RWPE1 (cell line): ENCODE data around the gene SLC28A3.

Experiments
- CTCF ChIA-PET: fragments of 350-600 bp; sonication (Branson Sonifier 250); formaldehyde crosslinking; extraction: SDS; loops from one replicate; lab custom pipeline; 2021; lab: Yijun Ruan, JAX
- POLR2A ChIA-PET: fragments of 400-600 bp; formaldehyde crosslinking; extraction: SDS; loops from one replicate; lab custom pipeline; 2020; ENCODE audit warnings: antibody characterized with exemption; ENCODE audit not compliant: low non-redundant PET; lab: Yijun Ruan, JAX
- DNase-seq: peaks from one replicate; pipeline ENCODE4 v3.0.0; 2012; ENCODE audit warnings: low spot score
- H3K27ac ChIP-seq: fragments of 450-650 bp; 2 replicates; pipeline ENCODE4 v1.5.1; 2017
- CTCF ChIP-seq: fragments of 450-650 bp; conservative IDR thresholded peaks from 2 replicates; pipeline ENCODE4 v1.5.1; 2017; ENCODE audit warnings: low read depth, mild to moderate bottlenecking

The SLC28A3 gene

DNA sequence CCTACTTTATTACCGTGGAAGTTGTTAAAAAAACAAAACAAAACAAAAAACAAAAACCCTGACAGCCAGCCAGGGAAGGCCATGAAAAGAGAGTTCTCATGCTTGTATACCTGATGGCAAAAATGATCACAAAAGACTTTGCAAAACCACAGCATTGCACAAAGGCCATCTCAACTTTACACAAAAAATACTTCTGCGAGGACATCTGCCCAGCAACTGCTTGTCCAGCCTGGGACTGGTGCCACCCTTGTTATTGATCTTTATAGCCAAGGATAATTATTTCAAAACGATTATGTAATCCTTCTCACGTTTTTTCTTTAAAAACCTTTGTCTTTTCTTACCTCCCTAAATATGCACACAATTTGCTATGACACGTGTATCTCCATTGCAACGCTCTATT, 42.2 kb upstream of the SLC28A3 start:
- no peak for TF ChIP-seq CTCF
- CTCF ChIA-PET: no interaction called here

DNA sequence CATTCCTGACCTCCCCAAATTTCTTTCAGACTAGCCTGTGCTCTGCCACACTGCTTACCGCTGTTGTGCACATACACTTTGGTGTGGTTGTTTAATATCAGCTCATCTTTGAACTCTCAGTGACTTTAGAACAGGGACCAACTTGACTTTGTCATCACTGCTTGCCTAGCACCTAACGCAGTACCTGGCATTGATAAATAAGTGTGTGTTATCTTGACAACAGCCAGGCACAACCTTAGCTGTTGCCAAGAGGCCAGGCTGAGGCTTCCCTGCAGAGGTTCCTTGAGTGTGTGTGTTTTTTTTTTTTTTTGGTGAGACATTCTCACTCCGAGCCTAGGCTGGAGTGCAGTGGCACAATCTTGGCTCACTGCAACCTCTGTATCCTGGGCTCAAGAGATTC, 41.0 kb upstream of the SLC28A3 start:
- no peak overlapping the region for H3K27ac ChIP-seq
- TF ChIP-seq CTCF: no peak
- CTCF ChIA-PET: interaction anchor here (0.6 kb wide), 1 partner anchor 1520 kb away, joined by 3 read pairs; no protein-coding TSS in a partner anchor
- DNase-seq: no peak
- POLR2A ChIA-PET: no interaction called here

More for the DNA sequence above, 42.2 kb upstream of the SLC28A3 start:
- POLR2A ChIA-PET: no interaction called here
- no peak overlapping the region for H3K27ac ChIP-seq
- DNase-seq: no peak

DNA sequence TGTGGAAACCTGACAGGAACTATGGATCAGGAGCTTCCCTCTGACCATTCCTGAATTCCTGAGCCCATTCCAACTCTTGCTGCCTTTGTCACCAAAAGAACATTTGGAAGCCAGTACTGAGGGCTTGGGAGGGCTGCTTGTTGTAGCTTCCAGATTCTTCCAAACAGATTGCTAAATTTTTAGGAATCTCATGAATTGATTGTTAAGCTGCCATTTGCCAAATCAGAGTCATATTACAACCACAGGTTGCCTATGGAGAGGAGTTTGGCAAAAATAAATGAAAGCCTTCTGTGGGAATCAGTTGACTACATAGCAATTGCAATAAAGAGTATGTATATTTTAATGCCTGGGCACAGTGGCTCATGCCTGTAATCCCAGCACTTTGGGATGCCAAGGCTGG, 39.2 kb upstream of the SLC28A3 start:
- no peak overlapping the region for H3K27ac ChIP-seq
- TF ChIP-seq CTCF: no peak
- ChIA-PET POLR2A (no interaction called here), CTCF (interaction anchor here (0.6 kb wide), 2 partner anchors 551 to 1137 kb away, joined by 3 read pairs; no protein-coding TSS in a partner anchor)
- DNase-seq: no peak

DNA sequence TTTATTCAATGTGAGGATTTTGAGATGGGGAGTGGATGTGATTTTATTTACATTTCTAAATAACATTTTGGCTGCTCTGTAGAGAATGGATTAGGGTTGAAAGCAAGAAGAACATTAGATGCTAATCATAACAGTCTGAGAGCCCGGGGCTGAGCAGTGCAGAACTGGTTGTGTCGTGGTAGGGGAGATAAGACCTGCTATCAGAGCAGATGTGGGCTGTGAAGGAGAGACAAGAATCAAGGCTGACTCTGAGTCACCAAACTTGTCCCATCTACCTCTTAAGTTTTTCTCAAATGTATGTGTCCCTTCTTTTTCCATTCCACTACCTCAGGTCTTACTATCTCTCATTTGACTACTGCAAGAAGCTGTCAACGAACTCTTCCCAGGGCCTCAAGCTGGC, 35.4 kb upstream of the SLC28A3 start:
- TF ChIP-seq CTCF: no peak
- H3K27ac ChIP-seq: no peak overlapping the region
- ChIA-PET CTCF (no interaction called here), POLR2A (no interaction called here)
- no peak for DNase-seq

GRCh38 chr9:84374516-84374915, 34.0 kb upstream of the SLC28A3 start:
- ChIA-PET POLR2A (no interaction called here), CTCF (no interaction called here)
- no peak for TF ChIP-seq CTCF
- no peak overlapping the region for H3K27ac ChIP-seq
- DNase-seq: no peak

DNA sequence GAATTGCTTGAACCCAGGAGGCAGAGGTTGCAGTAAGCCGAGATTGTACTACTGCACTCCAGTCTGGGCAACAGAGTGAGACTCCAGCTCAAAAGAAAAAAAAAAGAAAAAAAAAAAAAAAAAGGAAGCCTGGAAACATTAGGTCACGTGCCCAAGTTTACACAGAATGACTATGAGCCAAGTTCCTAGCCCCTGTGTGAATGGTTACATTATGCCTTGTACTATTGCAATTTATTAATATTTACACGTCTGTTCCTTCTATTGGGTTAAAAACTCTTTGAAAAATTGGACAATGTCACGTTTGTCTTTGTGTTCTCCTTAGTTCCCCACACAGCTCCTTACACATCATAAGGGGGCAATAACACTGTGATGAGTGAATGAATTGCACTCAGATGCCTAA, 33.5 kb upstream of the SLC28A3 start:
- TF ChIP-seq CTCF: no peak
- H3K27ac ChIP-seq: no peak overlapping the region
- POLR2A ChIA-PET: no interaction called here
- DNase-seq: no peak
- CTCF ChIA-PET: no interaction called here

GRCh38 chr9:84371737-84372136, 31.2 kb upstream of the SLC28A3 start:
- TF ChIP-seq CTCF: no peak
- DNase-seq: peak; percentile 76
- ChIA-PET CTCF (interaction anchor here (0.7 kb wide), 2 partner anchors 326 to 399 kb away, joined by 3 read pairs; no protein-coding TSS in a partner anchor), POLR2A (no interaction called here)
- H3K27ac ChIP-seq: peak overlapping the region; percentile 62
